DND-41 (cell line): ENCODE results near the gene MAP3K8.

ENCODE experiments used
- ATAC-seq: fragments of 200-7000 bp; cut with Tn5 transposase; 3 replicates; pipeline ENCODE4 v1.9.1; 2021; ENCODE audit warnings: low read depth; ENCODE audit not compliant: insufficient read depth
- DNase-seq: peaks from one replicate; pipeline ENCODE4 v3.0.0-alpha.2; 2020
- H2AFZ ChIP-seq: 2 replicates; pipeline ENCODE4 v1.6.0; 2012; ENCODE audit warnings: low read depth, low read length
- H3K27ac ChIP-seq: 2 replicates; pipeline ENCODE4 v1.5.1; 2012; ENCODE audit warnings: low read length, inconsistent platforms
- H3K27me3 ChIP-seq: fragments of 200-600 bp; sonication (generic); 2 replicates; pipeline ENCODE4 v1.6.0; 2012; ENCODE audit warnings: low read length, mild to moderate bottlenecking, inconsistent platforms; ENCODE audit not compliant: insufficient read depth, poor library complexity
- H3K36me3 ChIP-seq: 2 replicates; pipeline ENCODE4 v1.5.1; 2012; ENCODE audit warnings: low read length, inconsistent platforms; ENCODE audit not compliant: insufficient read depth
- H3K4me1 ChIP-seq: 2 replicates; pipeline ENCODE4 v1.5.1; 2012; ENCODE audit warnings: mild to moderate bottlenecking, low read length; ENCODE audit not compliant: insufficient read depth
- H3K4me2 ChIP-seq: 2 replicates; pipeline ENCODE4 v1.6.0; 2012; ENCODE audit warnings: mild to moderate bottlenecking, moderate library complexity, low read length, inconsistent platforms; ENCODE audit not compliant: insufficient read depth
- H3K4me3 ChIP-seq, 2 experiments: fragments of 200-600 bp in 1 of 2; shearing (Covaris generic) in 1 of 2; 2 replicates each; pipeline ENCODE4 v1.5.1; 2012 to 2016; ENCODE audit warnings: inconsistent platforms in 2 of 2, low read length in 2 of 2, mild to moderate bottlenecking in 2 of 2, low read depth in 1 of 2, moderate library complexity in 1 of 2
- H3K79me2 ChIP-seq: 2 replicates; pipeline ENCODE4 v1.6.0; 2012; ENCODE audit warnings: low read length, inconsistent platforms; ENCODE audit not compliant: insufficient read depth
- H3K9ac ChIP-seq: 2 replicates; pipeline ENCODE4 v1.6.0; 2012; ENCODE audit warnings: low read depth, mild to moderate bottlenecking, inconsistent platforms, low read length, moderate library complexity
- H3K9me3 ChIP-seq: 2 replicates; pipeline ENCODE4 v1.5.1; 2012; ENCODE audit warnings: low read length, moderate library complexity, mild to moderate bottlenecking, inconsistent platforms; ENCODE audit not compliant: insufficient read depth, severe bottlenecking
- H4K20me1 ChIP-seq: 2 replicates; pipeline ENCODE4 v1.6.0; 2012; ENCODE audit warnings: low read length; ENCODE audit not compliant: insufficient read depth
- CTCF ChIP-seq: IDR thresholded peaks from 2 replicates; pipeline ENCODE4 v1.5.1; 2012; ENCODE audit warnings: borderline replicate concordance, low read length, moderate library complexity, mild to moderate bottlenecking; ENCODE audit not compliant: poor library complexity, severe bottlenecking; ENCODE audit errors: extremely low read depth
- EZH2 ChIP-seq: IDR thresholded peaks from 3 replicates; pipeline ENCODE4 v1.6.1; 2012; ENCODE audit warnings: borderline replicate concordance, low read depth, mild to moderate bottlenecking, moderate library complexity, low read length, inconsistent platforms; ENCODE audit not compliant: severe bottlenecking

MAP3K8 gene

GRCh38 chr10:30387646-30388243, 46.2 kb upstream of the MAP3K8 start:
- H3K4me3 ChIP-seq, result no peak overlapping the region
- ATAC-seq (no peak), DNase-seq (no peak)
- no peaks in the 10 kb centered on the region for H3K36me3 ChIP-seq
- no peak overlapping the region for H3K27ac ChIP-seq
- no peak for TF ChIP-seq CTCF
- no peak overlapping the region for H3K4me2 ChIP-seq
- H3K9me3 ChIP-seq, result no peaks in the 10 kb centered on the region
- no peak overlapping the region for H2AFZ ChIP-seq
- H3K9ac ChIP-seq, result no peak overlapping the region
- H3K79me2 ChIP-seq, result no peaks in the 10 kb centered on the region
- peaks cover 2% of the 10 kb centered on the region; the same call in 1 of the 2 replicates for H3K4me1 ChIP-seq
- no peaks in the 10 kb centered on the region for H4K20me1 ChIP-seq
- no peaks in the 10 kb centered on the region for H3K27me3 ChIP-seq

GRCh38 chr10:30389543-30389942, 44.4 kb upstream of the MAP3K8 start:
- H2AFZ ChIP-seq, result no peak overlapping the region
- H3K36me3 ChIP-seq, result no peaks in the 10 kb centered on the region
- H3K4me3 ChIP-seq, result no peak overlapping the region
- no peaks in the 10 kb centered on the region for H3K9me3 ChIP-seq
- DNase-seq, result no peak
- H4K20me1 ChIP-seq, result no peaks in the 10 kb centered on the region
- TF ChIP-seq CTCF (no peak), EZH2 (no peak)
- no peak overlapping the region for H3K27ac ChIP-seq
- H3K27me3 ChIP-seq, result no peaks in the 10 kb centered on the region
- no peak overlapping the region for H3K9ac ChIP-seq
- H3K79me2 ChIP-seq, result no peaks in the 10 kb centered on the region
- H3K4me1 ChIP-seq, result peaks cover 3% of the 10 kb centered on the region; the same call in 1 of the 2 replicates
- no peak for ATAC-seq
- H3K4me2 ChIP-seq, result no peak overlapping the region

GRCh38 chr10:30390207-30390606, 43.8 kb upstream of the MAP3K8 start:
- Histone ChIP-seq H3K79me2 (no peaks in the 10 kb centered on the region), H3K36me3 (no peaks in the 10 kb centered on the region), H3K27me3 (no peaks in the 10 kb centered on the region), H3K9ac (no peak overlapping the region), H3K4me2 (no peak overlapping the region), H3K9me3 (no peaks in the 10 kb centered on the region), H2AFZ (no peak overlapping the region), H3K27ac (no peak overlapping the region), H3K4me3 (no peak overlapping the region), H3K4me1 (peaks cover 3% of the 10 kb centered on the region; the same call in 1 of the 2 replicates), H4K20me1 (no peaks in the 10 kb centered on the region)
- no peak for ATAC-seq
- TF ChIP-seq CTCF (no peak), EZH2 (no peak)
- DNase-seq, result no peak
